Effector CD8-positive, alpha-beta T cell (primary cell): Measurements from ENCODE around the gene EPS15.
"Not testable (repeated sequence)": the region's sequence is repeated elsewhere in the genome, so short reads cannot be mapped to it uniquely, and the experiment has no call there.

Experiments used
- DNase-seq: peaks from one replicate; lab custom pipeline; 2025; lab: John Stamatoyannopoulos, UW

The EPS15 gene

GRCh38 chr1:51542158-51542953 lies 23.3 kb upstream of the EPS15 start:
- DNase-seq = no peak

DNA sequence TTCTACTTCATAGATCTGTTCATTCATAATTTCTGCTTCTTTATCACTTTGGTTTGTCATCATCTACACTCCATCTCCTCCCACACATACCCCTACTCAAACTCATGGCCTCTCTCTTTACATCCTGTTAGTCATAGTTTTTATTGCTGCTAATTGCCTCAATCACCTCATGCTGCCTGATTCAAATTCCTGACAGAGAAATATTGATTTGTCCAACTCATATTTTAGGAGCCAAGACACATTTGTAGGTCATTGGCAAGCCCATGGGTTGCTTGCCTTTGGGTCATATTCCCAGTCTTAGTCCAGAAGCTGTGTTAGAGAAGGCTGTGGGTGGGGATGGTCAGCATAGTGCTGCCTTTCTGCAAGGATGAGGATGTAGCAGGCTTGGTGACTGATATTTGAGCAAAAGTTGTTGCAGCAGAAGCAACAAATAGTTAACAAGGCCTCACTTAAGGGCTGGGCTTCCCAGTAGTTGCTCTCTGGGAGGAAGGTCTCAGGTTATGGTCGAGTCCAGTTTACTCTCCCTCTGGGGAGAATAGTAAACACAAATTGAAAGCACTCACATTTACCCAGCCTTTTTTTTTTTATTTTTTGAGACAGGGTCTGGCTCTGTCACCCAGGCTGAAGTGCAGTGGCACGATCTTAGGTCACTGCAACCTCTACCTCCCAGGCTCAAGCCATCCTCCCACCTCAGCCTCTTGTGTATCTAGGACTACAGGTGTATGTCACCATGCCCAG lies 22.4 kb upstream of the EPS15 start:
- no peak for DNase-seq

- no peak for DNase-seq
These were observed 18.5 kb upstream of the EPS15 start for GRCh38 chr1:51537568-51537967.

DNA sequence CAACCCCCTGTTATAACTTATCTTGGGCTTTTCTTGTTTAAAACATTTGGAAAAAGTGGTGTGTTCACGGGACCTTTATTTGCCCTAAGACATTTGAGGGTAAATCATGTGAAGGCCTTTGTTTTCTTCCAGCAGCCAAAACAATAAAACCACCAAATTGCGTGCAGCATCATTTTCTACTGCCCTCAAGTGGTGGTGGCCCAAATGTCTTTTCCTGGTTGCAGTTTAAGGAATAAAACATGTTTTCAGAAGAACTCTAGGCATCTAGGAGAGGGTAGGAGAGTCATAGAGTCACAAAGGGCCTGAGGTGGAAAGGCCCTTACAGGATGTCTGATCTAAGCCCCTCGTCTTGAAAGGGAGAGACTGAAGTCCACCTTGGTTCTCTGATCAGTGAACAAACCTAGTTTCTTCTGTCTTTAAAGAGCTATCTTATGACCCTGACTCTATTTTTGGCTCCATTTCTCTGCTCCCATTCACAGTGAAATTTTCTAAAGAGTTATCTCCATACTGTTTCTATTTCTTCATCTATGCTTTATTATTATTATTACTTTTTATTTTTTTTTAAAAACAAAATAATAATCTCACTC lies 16.0 kb upstream of the EPS15 start:
- no peak for DNase-seq

DNA sequence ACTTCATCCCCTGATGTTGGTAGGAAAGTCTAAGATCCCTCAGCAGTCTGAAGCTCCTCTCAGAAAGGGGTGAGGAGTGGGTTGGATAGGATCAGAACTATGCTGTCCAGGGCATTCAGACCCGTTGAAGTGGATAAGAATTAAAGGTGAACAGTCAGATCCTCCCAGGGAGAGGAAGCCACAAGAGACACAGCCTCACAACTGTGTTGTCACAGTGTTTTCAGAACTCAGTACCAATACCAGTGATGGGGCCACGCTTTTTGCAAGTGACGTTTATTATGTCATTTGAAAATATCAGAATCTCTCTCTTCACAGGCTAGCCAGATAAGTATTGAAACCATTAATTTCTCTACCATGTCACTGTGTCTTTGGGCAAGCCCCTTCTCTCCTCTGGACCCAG lies 15.4 kb upstream of the EPS15 start:
- no peak for DNase-seq

DNA sequence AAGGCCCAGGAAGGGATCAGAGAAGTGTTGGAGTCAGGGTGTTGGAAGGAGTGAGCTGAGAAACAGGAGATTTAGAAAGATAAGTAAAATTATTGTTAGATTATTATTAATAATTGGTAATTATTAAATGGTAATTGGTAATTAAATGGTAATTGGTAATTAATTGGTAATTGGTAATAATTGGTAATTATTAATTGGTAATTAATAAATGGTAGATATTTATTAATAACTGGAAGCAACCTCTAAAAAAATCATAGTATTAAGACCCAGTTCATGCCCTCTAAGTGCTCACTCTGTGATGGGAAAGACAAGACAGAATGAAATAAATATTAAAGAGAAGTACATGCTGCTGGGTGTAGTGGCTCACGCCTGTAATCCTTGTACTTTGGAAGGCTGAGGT lies 13.8 kb upstream of the EPS15 start:
- DNase-seq = no peak

- DNase-seq = not testable (repeated sequence)
These were observed 11.4 kb upstream of the EPS15 start for GRCh38 chr1:51530447-51530846.

- no peak for DNase-seq
These were observed 8.1 kb upstream of the EPS15 start for GRCh38 chr1:51527144-51527543.

GRCh38 chr1:51526248-51526647 lies 7.2 kb upstream of the EPS15 start:
- DNase-seq = no peak

- DNase-seq = no peak
These were observed 6.2 kb upstream of the EPS15 start for GRCh38 chr1:51525295-51525694.

DNA sequence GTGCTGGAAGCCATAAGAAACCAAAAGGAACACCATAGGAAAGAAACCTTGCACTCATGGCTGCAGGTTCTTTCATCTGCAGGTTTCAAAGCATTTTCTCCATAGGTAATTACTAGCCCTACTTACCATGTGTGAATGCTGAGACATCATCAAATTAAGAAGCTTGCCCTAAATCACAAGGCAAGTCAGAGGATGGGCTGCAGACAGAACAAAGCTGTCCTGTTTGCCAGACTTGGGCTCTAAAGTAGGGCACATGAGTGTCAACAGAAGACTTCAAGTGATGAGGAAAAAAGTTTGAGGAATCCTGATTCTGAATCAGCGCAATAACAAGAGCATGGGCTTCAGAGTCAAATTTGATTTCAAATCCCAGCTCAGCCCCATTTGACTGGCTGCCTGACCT lies 5.8 kb upstream of the EPS15 start:
- no peak for DNase-seq

GRCh38 chr1:51523931-51524330 lies 4.9 kb upstream of the EPS15 start:
- no peak for DNase-seq

DNA sequence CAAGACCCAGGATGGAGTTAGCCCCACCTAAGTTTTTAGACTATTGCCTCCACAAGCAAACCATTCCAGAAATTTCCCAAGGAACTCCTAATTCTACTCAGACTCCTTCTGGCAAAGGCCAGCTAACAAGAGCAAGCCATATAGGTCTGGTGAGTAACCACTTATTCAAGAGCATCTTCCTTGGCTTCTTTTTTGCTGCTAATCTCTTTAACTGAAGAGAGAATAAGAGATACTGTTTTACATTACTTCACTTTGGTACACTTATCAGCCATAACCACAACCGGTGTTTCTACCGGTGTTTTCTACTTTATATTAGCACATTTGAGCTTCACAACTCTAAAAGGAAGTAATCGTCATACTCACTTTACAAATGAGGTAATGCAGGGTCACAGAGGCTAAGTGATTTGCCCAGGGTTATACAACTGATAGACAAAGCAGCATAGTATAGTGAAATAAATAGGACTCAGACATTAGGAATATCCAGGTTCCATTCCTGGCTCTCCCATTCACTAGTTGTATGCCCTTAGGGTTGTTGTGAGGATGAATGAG lies 1.7 kb upstream of the EPS15 start:
- DNase-seq = no peak

DNA sequence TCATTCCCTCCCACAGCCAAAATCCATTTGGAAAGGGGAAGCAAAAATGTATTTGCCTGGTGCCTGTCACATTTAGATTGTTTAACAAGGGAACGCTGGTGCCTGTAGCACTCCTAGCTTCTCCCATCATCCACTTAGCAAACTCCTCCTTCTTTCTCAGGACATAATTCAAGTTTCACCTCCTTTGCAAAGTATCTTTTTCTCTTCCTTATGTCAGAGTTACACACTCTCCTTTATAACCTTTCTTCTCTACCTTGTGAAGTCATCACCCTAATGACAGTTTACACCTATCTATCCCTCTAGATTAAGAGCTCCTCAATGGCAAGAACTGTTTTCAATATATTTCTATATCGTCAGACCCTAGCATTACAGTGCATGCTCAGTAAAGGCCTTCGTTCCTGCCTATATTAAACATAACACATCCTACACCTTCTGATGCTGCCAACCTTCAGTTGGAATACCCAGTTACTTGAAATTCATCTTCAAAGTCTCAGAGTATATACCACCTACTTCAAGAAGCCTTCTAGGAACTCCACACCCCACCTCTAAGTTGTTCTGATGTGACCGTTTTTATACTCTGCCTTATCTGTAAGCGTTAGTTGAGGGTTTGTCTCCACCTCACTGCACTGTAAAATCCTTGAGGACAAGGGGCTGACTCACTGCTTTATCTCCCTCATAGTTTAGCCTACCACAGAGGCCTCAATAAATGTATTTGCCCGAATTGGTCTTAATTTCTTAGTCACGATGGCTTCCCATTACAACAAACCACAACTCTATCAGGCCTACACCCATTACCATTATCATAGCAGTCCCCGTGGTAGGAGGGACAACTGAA lies 1.0 kb upstream of the EPS15 start:
- DNase-seq = no peak

- DNase-seq = no peak
These were observed 449 bp downstream of the EPS15 start for GRCh38 chr1:51518586-51519047.

GRCh38 chr1:51518033-51518585 lies 957 bp downstream of the EPS15 start:
- no peak for DNase-seq

DNA sequence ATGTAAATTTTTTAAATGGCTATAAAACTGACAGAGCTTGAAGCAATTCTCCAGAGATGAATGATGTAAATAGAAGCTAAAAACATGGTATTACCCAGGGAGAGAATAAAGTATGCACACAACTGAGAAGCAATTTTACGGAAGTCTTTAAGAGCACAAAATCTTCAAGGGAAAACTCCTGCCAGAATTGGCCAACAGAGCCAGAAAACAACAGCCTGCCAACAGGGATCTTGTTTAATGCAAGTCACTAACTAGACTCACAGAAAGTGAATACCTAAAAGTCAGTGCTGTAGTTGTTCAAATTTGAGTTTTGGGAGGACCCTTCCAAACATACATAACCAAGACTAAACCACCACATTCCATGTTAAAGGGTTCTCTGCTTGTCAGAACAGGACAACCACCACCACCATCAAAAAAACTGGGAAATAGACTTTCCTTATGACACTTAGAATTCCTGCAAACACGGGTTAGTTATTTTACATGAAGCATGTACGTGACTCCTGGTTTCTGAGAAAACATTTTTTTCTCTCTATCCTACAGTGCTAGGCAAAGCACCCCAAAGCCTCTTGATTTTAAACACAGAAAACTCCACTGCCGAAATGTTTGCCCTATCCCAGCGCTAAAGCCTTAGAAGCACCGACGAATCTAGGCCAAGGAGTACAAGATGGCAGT lies 1.6 kb downstream of the EPS15 start:
- DNase-seq = no peak

DNA sequence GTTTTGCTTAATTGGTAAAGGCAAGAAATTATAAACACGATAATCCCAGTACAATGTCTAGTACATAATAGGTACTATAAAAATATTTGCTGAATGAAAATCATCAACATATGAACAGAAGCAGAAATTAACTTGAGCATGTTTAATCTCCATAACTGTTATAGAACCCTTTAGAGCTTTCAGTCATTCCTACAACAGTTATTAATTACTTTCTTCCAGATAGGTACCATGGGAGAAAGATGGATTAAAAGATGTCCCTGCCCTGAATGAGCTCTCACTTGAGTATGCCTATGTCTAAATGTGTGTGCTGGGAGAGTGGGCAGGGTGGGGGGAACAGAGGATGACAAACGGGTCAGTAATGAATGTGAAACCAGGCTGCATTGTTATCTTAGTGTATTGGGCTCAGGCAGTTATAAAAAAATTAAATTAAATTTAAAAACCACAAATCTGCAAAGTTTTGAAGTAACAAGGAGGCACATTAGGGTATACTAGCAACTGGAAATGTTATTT lies 2.4 kb downstream of the EPS15 start:
- DNase-seq = no peak

DNA sequence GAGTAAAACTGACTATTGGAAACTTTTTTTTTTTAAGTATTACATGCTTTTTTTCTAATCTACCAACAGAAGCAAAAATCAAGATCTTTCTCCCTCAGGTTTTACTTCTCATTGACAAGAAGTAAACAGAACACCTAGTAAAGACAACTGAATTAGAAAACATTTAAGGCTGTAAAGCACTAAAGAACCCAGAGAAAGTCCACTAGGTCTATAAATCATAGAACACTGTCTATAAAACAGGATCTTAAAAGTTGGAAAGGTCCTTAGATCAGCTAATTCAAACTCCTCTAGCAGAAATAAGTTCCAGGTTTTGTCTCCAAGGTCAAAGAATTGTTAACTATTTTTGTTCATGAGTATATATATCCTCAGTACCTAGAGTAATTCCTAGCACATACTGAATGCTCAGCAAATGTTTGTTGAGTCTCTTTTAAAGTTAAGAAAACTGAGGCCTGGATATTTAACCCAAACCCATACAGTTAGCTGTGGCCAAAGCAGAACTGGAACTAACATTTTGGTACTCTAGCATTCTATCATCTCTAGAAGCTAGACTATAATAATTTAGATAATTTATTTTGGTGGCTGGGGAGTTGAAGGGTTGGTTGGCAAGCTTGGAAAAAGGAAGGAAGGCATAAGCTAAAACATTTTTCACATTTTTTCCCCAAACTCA lies 3.0 kb downstream of the EPS15 start:
- no peak for DNase-seq

DNA sequence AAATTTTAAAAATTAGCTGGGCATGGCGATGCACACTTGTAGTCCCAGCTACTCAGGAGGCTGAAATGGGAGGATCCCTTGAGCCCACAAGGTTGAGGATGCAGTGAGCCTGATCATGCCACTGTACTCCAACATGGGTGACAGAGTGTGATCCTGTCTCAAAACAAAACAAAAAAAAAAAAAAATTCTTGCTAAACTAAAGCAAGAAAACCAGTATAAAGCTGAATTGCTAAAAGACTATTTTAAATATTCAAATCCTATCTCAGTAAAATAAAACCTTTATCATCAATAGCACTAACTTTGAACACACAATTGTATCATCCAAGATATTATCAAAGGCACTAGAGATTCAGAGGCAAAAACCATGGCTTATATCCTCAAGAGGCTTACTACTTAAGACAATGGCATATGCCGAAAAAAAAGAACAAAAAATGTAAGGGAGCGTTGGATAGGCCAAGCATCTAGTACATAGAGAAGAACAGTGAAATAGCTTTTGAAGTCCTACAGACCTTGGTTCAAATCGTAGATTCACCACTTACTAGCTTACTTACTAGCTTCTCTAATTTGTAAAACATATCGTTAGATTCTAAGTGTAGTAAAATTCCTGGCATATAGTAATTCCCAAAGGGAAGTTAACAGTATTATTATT lies 3.6 kb downstream of the EPS15 start:
- DNase-seq = no peak
